Fibroblast of lung (primary cell): ENCODE results near the gene PGM2L1. TPM values are rescaled to one million over a fixed set of nuclear protein-coding genes. Genes with fewer than 3 reads are reported as not detected.

Source experiments
- DNase-seq, 2 donors: peaks; one replicate each; pipeline versions ENCODE4 v3.0.0 to v3.0.0-alpha.2; 2010; ENCODE audit warnings: low read depth in 2 of 2
- H2AFZ ChIP-seq: 2 replicates; pipeline ENCODE4 v1.5.1; 2012; ENCODE audit warnings: low read length, control low read depth, inconsistent platforms
- H3K27ac ChIP-seq: 2 replicates; pipeline ENCODE4 v1.5.1; 2011; ENCODE audit warnings: low read length, control low read depth; ENCODE audit not compliant: insufficient read depth
- H3K27me3 ChIP-seq: 2 replicates; pipeline ENCODE4 v1.5.1; 2011; ENCODE audit warnings: mild to moderate bottlenecking, low read length; ENCODE audit not compliant: control insufficient read depth, insufficient read depth
- H3K36me3 ChIP-seq: 2 replicates; pipeline ENCODE4 v1.5.1; 2011; ENCODE audit warnings: low read length; ENCODE audit not compliant: control insufficient read depth, insufficient read depth
- H3K4me1 ChIP-seq: 2 replicates; pipeline ENCODE4 v1.5.1; 2011; ENCODE audit warnings: low read length; ENCODE audit not compliant: control insufficient read depth, insufficient read depth; ENCODE audit errors: extremely low read depth
- H3K4me2 ChIP-seq: 2 replicates; pipeline ENCODE4 v1.5.1; 2011; ENCODE audit warnings: low read length, control low read depth; ENCODE audit not compliant: insufficient read depth; ENCODE audit errors: extremely low read depth
- H3K4me3 ChIP-seq, 4 experiments: fragments of 200-600 bp in 1 of 4; sonication (generic) in 1 of 4; replicated peaks in 1 of 4; 2 replicates each; pipeline ENCODE4 v1.5.1; 2011 to 2016; ENCODE audit warnings: low read length in 4 of 4, low read depth in 3 of 4, mild to moderate bottlenecking in 3 of 4, control low read depth in 2 of 4, inconsistent platforms in 1 of 4, mixed read lengths in 1 of 4; ENCODE audit not compliant: insufficient read depth in 1 of 4; ENCODE audit errors: control extremely low read depth in 1 of 4
- H3K79me2 ChIP-seq: 2 replicates; pipeline ENCODE4 v1.5.1; 2012; ENCODE audit warnings: mild to moderate bottlenecking, low read length, inconsistent platforms; ENCODE audit not compliant: control insufficient read depth, insufficient read depth
- H3K9ac ChIP-seq: 2 replicates; pipeline ENCODE4 v1.5.1; 2011; ENCODE audit warnings: mild to moderate bottlenecking, low read length, control low read depth; ENCODE audit not compliant: insufficient read depth
- H3K9me3 ChIP-seq: 2 replicates; pipeline ENCODE4 v1.5.1; 2012; ENCODE audit warnings: low read depth, low read length; ENCODE audit not compliant: control insufficient read depth, insufficient read depth
- H4K20me1 ChIP-seq: 2 replicates; pipeline ENCODE4 v1.5.1; 2011; ENCODE audit warnings: low read length; ENCODE audit not compliant: control insufficient read depth, insufficient read depth; ENCODE audit errors: extremely low read depth
- EZH2 ChIP-seq: IDR thresholded peaks from 2 replicates; pipeline ENCODE4 v1.5.1; 2012; ENCODE audit warnings: low read length, control low read depth, mild to moderate bottlenecking; ENCODE audit errors: missing control alignments
- polyA plus RNA-seq, 2 donors: library from polyadenylated mRNA; depleted of rRNA in 1 of 2; stranded (reverse) in 1 of 2; unstranded in 1 of 2; fragments of >200 nt; gene quantifications; 2 replicates each; pipeline ENCODE4 v1.2.1, GENCODE V29; 2011 to 2012; ENCODE audit warnings: missing spikeins in 1 of 2
- total RNA-seq: library from RNA; depleted of rRNA; stranded (reverse); fragments of >200 nt; gene quantifications from 2 replicates; pipeline ENCODE4 v1.2.1, GENCODE V29; 2014
- TF ChIP-seq, protein P1 (sequence below), 2 donors: IDR thresholded peaks in 1 of 2; conservative IDR thresholded peaks in 1 of 2; 1 replicate in 1 of 2; 2 replicates in 1 of 2; pipeline ENCODE4 v1.5.1; 2011 to 2012; ENCODE audit warnings: low read length in 2 of 2, control low read depth in 1 of 2, inconsistent platforms in 1 of 2, low read depth in 1 of 2, mild to moderate bottlenecking in 1 of 2

The PGM2L1 gene
- total and polyA plus RNA-seq, 2 donors (not counting 1 experiment from before 2014, with no cell fraction given) = 1.4 to 4.1 TPM

GRCh38 chr11:74284466-74284865, 113.8 kb downstream of the PGM2L1 start:
- Histone ChIP-seq H3K9ac (no peak overlapping the region), H3K4me2 (no peak overlapping the region), H3K4me1 (peaks cover 15% of the 10 kb centered on the region), H3K27ac (peak overlapping the region; percentile 7), H3K27me3 (no peaks in the 10 kb centered on the region), H3K79me2 (no peaks in the 10 kb centered on the region), H3K9me3 (no peaks in the 10 kb centered on the region), H3K36me3 (no peaks in the 10 kb centered on the region), H3K4me3 (no peak overlapping the region), H2AFZ (no peak overlapping the region), H4K20me1 (no peaks in the 10 kb centered on the region)
- no peak for DNase-seq
- TF ChIP-seq, protein P1, sequence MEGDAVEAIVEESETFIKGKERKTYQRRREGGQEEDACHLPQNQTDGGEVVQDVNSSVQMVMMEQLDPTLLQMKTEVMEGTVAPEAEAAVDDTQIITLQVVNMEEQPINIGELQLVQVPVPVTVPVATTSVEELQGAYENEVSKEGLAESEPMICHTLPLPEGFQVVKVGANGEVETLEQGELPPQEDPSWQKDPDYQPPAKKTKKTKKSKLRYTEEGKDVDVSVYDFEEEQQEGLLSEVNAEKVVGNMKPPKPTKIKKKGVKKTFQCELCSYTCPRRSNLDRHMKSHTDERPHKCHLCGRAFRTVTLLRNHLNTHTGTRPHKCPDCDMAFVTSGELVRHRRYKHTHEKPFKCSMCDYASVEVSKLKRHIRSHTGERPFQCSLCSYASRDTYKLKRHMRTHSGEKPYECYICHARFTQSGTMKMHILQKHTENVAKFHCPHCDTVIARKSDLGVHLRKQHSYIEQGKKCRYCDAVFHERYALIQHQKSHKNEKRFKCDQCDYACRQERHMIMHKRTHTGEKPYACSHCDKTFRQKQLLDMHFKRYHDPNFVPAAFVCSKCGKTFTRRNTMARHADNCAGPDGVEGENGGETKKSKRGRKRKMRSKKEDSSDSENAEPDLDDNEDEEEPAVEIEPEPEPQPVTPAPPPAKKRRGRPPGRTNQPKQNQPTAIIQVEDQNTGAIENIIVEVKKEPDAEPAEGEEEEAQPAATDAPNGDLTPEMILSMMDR (conservative IDR thresholded peaks at IDR 0.05 in 1 of 2, IDR thresholded peaks at IDR 0.05 in 1 of 2; ENCODE audit: low read depth in 1 of 2, low read length in 2 of 2) = no peak

GRCh38 chr11:74283580-74284180, 114.6 kb downstream of the PGM2L1 start:
- Histone ChIP-seq H3K27ac (no peak overlapping the region), H3K4me3 (no peak overlapping the region), H3K9me3 (no peaks in the 10 kb centered on the region), H3K9ac (no peak overlapping the region), H3K4me1 (peaks cover 20% of the 10 kb centered on the region), H3K4me2 (no peak overlapping the region), H3K36me3 (no peaks in the 10 kb centered on the region), H3K27me3 (no peaks in the 10 kb centered on the region), H3K79me2 (no peaks in the 10 kb centered on the region), H2AFZ (no peak overlapping the region), H4K20me1 (no peaks in the 10 kb centered on the region)
- TF ChIP-seq, protein P1 (conservative IDR thresholded peaks at IDR 0.05 in 1 of 2, IDR thresholded peaks at IDR 0.05 in 1 of 2; ENCODE audit: low read depth in 1 of 2, low read length in 2 of 2) = no peak
- no peak for TF ChIP-seq EZH2
- DNase-seq = no peak

DNA sequence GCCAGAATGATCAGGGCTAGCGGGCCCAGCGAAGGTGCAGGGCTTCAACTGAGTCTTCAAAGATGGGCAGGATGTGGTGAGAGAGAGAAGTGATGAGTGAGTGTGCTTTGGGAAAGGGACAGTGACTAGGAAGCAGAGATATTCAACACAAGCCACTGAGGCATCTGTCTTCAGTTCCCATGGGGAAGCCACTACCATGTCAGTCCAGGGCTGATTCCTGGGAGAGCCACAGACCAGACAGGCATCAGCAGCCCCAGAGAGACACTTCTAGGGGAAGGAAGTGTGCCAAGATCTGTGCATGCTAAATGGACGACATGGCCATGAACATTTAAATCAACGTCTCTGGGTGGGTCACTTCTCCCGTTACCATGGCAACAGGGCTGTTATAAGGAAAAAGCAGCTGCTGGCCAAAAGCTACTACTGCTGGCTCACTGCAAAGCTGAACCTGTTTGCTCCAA, 115.3 kb downstream of the PGM2L1 start:
- TF ChIP-seq, protein P1 (conservative IDR thresholded peaks at IDR 0.05 in 1 of 2, IDR thresholded peaks at IDR 0.05 in 1 of 2; ENCODE audit: low read depth in 1 of 2, low read length in 2 of 2) = no peak
- no peak for TF ChIP-seq EZH2
- Histone ChIP-seq H3K79me2 (no peaks in the 10 kb centered on the region), H3K27me3 (no peaks in the 10 kb centered on the region), H3K4me2 (no peak overlapping the region), H2AFZ (no peak overlapping the region), H4K20me1 (no peaks in the 10 kb centered on the region), H3K9ac (no peak overlapping the region), H3K36me3 (no peaks in the 10 kb centered on the region), H3K4me1 (peaks cover 25% of the 10 kb centered on the region), H3K27ac (no peak overlapping the region), H3K4me3 (no peak overlapping the region), H3K9me3 (no peaks in the 10 kb centered on the region)
- DNase-seq = peak in 1 of 2 donors; percentile 67
